22Rv1 (cell line): Measurements from ENCODE around the gene SRL.

ENCODE experiments used
- CTCF ChIP-seq: fragments of 450-650 bp; IDR thresholded peaks from 2 replicates; pipeline ENCODE4 v1.5.1; 2017; ENCODE audit warnings: mild to moderate bottlenecking
- ZFX ChIP-seq: fragments of 450-650 bp; IDR thresholded peaks from 2 replicates; pipeline ENCODE4 v1.6.1; 2017; ENCODE audit warnings: antibody characterized with exemption, borderline replicate concordance

DNA sequence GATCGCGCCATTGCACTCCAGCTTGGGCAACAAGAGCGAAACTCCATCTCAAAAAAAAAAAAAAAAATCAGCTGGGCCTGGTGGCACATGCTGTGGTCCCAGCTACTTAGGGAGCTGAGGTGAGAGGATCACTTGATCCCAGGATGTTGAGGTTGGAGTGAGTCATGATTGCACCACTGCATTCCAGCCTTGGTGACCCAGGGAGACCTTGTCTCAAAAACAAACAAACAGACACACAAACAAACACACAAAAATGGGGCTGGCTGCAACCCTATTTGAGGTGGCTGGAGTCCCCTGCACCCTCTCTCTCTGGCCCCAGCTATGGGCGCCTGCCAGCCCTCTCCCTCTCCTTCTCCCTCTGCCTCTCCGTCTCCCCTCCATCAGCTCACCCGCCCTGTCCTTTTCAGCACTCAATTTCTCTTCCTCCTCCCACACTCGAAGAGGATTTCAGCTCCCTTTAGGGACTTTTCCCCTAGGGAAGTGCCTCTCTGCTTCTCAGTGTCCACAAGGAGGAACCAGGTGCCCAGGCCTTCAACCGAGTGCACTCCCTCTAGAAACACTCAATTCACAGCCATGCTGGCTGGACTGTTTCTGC, 48.5 kb upstream of the SRL start:
- TF ChIP-seq CTCF: no peak
- no peak for TF ChIP-seq ZFX
